IPS-18a (cell line): ENCODE results near the gene FAM124A.
A peak's percentile ranks its signal among the peaks of the same experiment; 100 is the strongest.

Experiments
- H3K27ac ChIP-seq: one replicate; pipeline ENCODE4 v1.5.1; 2013; ENCODE audit warnings: low read length
- H3K27me3 ChIP-seq: one replicate; pipeline ENCODE4 v1.6.1; 2013; ENCODE audit warnings: mild to moderate bottlenecking, low read length; ENCODE audit not compliant: control insufficient read depth, insufficient read depth
- H3K36me3 ChIP-seq: one replicate; pipeline ENCODE4 v1.6.1; 2013; ENCODE audit warnings: low read depth, low read length; ENCODE audit not compliant: control insufficient read depth
- H3K4me1 ChIP-seq: one replicate; pipeline ENCODE4 v1.6.1; 2013; ENCODE audit warnings: low read depth, low read length; ENCODE audit not compliant: control insufficient read depth
- H3K4me3 ChIP-seq: one replicate; pipeline ENCODE4 v1.5.1; 2013; ENCODE audit warnings: low read length
- H3K9ac ChIP-seq: one replicate; pipeline ENCODE4 v1.6.1; 2013; ENCODE audit warnings: mild to moderate bottlenecking, low read length, moderate library complexity
- H3K9me3 ChIP-seq: one replicate; pipeline ENCODE4 v1.6.1; 2013; ENCODE audit warnings: low read depth, low read length; ENCODE audit not compliant: control insufficient read depth

FAM124A gene

DNA sequence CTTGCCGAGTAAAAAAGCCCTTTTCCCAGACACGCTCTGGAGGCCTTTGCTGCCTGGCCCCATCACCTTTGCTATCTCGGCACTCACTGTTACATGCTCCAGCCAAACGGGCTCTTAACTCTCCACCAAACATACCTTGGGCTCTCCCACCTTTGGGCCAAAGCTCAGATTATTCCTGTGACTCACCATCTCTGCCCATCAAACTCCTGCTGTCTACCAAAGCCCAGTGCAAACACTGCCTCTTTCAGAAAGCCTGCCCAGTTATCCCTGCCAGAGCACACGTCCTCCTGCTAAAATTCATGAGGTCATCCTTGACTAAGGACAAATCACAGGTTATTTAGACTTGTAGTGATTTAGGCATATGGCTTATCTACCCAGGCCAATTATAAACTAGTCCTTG lies 69.1 kb downstream of the FAM124A start:
- H3K9me3 ChIP-seq = no peaks in the 10 kb centered on the region

DNA sequence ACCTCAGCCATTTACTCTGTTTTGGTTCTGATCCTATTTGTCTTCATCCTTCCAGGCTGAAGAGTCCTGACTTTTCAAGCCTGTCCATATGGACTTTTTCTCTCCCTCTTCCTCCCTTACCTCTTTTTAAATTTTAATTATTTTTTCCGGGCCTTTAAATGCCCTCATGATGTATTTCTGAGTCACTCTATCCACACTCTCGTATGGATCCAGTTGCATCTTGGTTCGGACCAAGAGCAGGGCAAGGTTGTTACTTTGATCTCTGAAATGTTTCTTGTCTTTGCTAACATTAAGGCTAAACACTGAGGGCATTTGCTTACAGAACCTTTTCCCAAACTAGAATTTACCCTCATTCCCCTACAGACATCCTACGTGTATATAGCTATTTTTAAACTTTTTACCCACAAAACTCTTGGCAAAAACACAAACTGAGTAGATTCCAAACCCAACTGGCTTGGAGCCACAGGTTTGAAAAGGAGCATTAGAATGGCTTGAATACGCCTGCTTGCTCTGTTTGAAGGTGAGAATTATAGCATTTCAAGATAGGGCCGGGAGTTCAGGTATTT lies 69.9 kb downstream of the FAM124A start:
- H3K4me1 ChIP-seq = peaks cover 16% of the 10 kb centered on the region
- H3K9ac ChIP-seq = no peak overlapping the region
- no peaks in the 10 kb centered on the region for H3K36me3 ChIP-seq
- no peaks in the 10 kb centered on the region for H3K27me3 ChIP-seq
- H3K9me3 ChIP-seq = no peaks in the 10 kb centered on the region
- no peak overlapping the region for H3K27ac ChIP-seq
- H3K4me3 ChIP-seq = no peak overlapping the region

More for the DNA sequence above, 69.1 kb downstream of the FAM124A start:
- Histone ChIP-seq H3K4me3 (no peak overlapping the region), H3K27me3 (no peaks in the 10 kb centered on the region), H3K4me1 (peaks cover 12% of the 10 kb centered on the region), H3K27ac (no peak overlapping the region), H3K36me3 (no peaks in the 10 kb centered on the region), H3K9ac (no peak overlapping the region)

DNA sequence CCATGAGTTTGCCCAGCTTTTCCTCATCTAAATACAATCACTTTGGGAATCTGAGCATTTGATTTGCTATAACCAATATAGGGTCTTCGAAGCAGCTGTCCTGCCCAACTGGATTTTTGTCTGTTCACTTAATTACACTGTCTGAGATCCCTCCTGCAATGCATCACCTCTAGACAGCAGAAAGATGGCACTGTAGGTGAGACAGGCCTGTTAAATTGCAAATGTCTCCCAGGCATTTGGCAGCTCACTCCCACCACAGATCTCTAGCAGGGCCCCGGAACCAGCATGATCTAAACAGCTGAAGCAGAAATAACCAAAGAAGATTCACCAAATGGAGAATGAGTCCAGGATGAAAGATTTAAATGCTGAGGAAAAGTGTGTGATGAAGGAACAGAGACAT lies 75.4 kb downstream of the FAM124A start:
- Histone ChIP-seq H3K9ac (no peak overlapping the region), H3K4me1 (peaks cover 16% of the 10 kb centered on the region), H3K27ac (no peak overlapping the region), H3K27me3 (no peaks in the 10 kb centered on the region), H3K4me3 (no peak overlapping the region), H3K9me3 (no peaks in the 10 kb centered on the region), H3K36me3 (no peaks in the 10 kb centered on the region)

DNA sequence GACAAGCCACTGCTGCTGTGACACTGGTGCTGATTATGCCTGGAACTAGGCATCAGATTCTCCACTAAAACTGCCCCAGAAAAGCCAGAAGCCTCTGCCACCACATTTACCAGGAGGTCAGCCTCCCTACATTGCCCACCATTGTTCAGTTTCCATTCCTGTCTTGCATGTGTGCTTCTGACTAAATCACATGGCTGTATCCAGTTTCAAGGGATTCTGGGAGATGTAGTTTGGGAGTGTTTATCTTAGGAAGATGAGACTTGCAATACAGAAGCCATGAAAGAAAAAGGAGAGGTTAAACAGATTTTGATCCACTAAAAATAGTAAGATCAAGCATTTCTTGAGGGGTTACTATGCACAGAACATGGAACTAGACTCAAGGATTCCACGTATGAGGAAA lies 76.6 kb downstream of the FAM124A start:
- no peak overlapping the region for H3K9ac ChIP-seq
- H3K4me3 ChIP-seq = no peak overlapping the region
- no peaks in the 10 kb centered on the region for H3K9me3 ChIP-seq
- no peaks in the 10 kb centered on the region for H3K36me3 ChIP-seq
- H3K4me1 ChIP-seq = peaks cover 28% of the 10 kb centered on the region
- H3K27me3 ChIP-seq = no peaks in the 10 kb centered on the region
- H3K27ac ChIP-seq = no peak overlapping the region

DNA sequence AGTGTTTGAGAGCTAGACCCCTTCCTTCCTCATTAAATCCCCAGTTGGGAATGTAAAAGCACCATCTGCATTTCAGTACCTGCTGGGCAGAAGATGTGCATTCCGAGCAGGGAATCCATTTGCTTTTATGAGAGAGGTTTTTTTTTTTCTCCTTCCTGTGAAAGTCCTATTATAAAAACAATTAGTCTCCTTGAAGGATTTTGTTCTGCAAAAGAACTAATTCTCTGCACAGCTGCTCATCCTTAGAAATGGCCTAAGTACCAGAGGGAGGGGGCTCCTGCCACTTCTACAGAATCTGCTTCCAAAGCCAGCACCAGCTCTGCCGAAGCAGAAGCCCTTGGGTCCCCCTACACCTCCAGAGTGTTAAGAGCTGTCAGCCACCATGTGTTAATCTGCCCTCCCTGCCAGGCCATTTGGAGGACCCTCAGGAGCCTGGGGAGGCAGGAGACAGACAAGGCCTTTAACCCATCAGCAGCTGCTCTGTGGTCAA lies 80.9 kb downstream of the FAM124A start:
- H3K9ac ChIP-seq = no peak overlapping the region
- H3K27ac ChIP-seq = peak overlapping the region; percentile 76
- H3K36me3 ChIP-seq = no peaks in the 10 kb centered on the region
- no peaks in the 10 kb centered on the region for H3K9me3 ChIP-seq
- H3K4me3 ChIP-seq = peak overlapping the region; percentile 28
- no peaks in the 10 kb centered on the region for H3K27me3 ChIP-seq
- peaks cover 36% of the 10 kb centered on the region for H3K4me1 ChIP-seq

DNA sequence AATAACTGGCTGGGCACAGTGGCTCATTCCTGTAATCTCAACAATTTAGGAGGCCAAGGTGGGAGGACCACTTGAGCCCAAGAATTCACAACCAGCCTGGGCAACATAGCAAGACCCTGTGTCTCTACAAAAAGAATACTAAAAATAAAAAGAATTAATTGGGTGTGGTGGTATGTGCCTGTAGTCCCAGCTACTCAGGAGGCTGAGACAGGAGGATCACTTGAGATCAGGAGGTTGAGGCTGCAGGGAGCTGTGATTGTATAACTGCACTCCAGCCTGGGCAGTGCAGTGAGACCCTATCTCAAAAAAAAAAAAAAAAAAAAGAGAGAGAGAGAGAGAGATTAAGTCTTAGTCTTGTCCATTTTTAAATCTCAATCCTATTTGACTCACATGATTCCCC lies 81.7 kb downstream of the FAM124A start:
- H3K27ac ChIP-seq = peak overlapping the region; percentile 76
- no peaks in the 10 kb centered on the region for H3K27me3 ChIP-seq
- H3K4me1 ChIP-seq = peaks cover 40% of the 10 kb centered on the region
- H3K9ac ChIP-seq = no peak overlapping the region
- no peak overlapping the region for H3K4me3 ChIP-seq
- no peaks in the 10 kb centered on the region for H3K9me3 ChIP-seq
- H3K36me3 ChIP-seq = no peaks in the 10 kb centered on the region

DNA sequence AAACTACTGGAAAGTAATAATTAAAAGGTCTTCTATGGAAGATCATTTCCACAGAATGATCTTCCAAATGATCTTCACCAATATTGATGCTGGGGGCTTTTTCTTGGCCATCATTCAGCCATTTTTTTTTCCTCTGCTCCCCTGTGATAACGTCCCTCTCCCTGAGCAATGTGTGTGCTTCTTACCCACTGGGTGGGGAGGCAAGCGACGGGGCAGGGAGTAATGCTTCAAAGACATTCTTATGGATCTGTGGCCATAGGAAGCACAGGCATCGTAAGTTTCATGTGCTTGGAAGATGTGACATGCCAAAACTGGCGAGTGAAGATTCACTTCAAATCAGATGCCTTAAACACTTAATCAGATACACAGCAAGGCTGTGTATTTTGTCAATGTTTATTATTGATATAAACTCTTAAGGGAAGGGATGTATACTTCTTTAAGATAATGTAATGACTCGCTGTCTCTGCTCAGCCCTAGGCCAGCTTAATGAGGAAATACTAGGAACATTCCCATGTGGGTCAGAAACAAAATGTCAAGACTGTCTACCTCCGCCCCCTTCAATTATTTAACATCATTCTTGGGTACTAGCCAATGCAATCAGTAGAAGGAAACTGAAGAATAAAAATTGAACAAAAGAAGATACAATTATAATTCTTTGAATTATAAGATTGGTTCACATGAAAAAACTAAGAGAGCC lies 83.2 kb downstream of the FAM124A start:
- Histone ChIP-seq H3K36me3 (no peaks in the 10 kb centered on the region), H3K4me3 (no peak overlapping the region), H3K27ac (peak overlapping the region; percentile 76), H3K9ac (peak overlapping the region; percentile 3), H3K9me3 (no peaks in the 10 kb centered on the region), H3K27me3 (no peaks in the 10 kb centered on the region), H3K4me1 (peaks cover 45% of the 10 kb centered on the region)

DNA sequence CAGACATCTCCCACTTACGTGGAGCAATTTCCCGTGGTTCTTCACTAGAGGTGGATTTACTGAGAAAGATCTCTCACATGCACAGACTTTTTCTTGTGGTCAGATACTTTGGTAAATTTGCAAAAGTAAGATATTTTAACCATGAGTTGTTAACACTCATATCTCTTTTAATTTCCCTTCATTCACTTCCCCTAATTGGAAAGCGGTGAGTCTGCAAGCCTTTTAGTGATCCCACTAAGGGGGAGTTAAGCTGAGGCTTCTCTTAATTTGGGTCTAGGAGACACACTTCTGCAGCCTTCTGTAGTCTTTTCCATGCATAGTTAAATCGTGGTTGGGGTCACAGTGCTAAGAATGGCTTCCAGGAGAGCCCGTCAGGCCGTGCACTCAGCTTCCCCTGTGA lies 86.6 kb downstream of the FAM124A start:
- H3K4me1 ChIP-seq = peaks cover 28% of the 10 kb centered on the region
- no peak overlapping the region for H3K27ac ChIP-seq
- H3K36me3 ChIP-seq = no peaks in the 10 kb centered on the region
- H3K9me3 ChIP-seq = no peaks in the 10 kb centered on the region
- H3K4me3 ChIP-seq = no peak overlapping the region
- H3K9ac ChIP-seq = no peak overlapping the region
- H3K27me3 ChIP-seq = no peaks in the 10 kb centered on the region

DNA sequence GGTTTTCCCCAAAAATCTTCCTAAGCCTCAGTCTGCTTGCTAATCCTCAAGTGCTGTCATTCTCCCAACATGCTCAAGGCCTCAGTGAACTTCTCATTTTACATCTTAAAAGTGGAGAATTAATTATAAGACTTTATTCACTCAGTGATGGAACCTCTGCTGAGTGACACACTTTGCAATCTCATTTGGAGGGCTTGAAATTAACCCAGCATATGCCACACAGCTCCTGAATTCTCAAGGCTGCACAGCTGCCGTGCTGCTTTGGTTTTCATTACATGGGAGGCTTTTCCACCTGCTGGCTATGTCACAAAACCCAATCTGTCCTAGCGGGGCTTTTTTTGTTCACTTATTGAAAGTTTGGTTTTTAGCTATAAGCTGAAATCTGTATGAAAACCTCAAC lies 89.0 kb downstream of the FAM124A start:
- Histone ChIP-seq H3K36me3 (no peaks in the 10 kb centered on the region), H3K27ac (no peak overlapping the region), H3K9me3 (no peaks in the 10 kb centered on the region), H3K27me3 (no peaks in the 10 kb centered on the region), H3K4me1 (peaks cover 20% of the 10 kb centered on the region), H3K4me3 (no peak overlapping the region), H3K9ac (no peak overlapping the region)

DNA sequence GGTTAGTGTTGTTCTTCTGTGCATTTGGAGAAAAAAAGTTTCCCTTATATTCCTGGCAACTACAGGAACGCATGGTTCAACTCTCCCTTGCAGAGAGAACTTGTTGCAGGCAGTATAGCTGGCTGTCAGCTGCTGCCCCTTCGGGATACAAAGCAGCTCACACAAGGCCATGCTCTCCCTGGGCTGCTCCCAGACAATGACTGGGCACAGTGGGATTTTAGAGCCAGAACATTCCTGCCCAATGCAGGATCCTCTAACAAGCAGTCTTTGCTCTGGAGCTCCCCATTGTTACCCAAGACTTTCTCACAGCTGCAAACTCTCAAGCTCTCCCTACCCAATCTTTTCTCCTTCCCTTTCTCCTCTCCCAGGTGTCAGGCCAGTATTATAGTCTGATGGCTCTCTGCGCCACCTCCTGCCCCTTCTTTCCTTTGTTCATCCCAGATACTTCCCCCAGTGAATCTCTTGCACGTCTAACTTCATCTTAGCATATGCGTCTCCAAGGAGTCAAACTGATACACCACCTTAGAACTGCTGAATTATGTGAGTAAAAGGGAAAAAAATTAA lies 89.8 kb downstream of the FAM124A start:
- H3K27me3 ChIP-seq = no peaks in the 10 kb centered on the region
- no peaks in the 10 kb centered on the region for H3K36me3 ChIP-seq
- H3K4me3 ChIP-seq = no peak overlapping the region
- no peak overlapping the region for H3K27ac ChIP-seq
- H3K9ac ChIP-seq = no peak overlapping the region
- H3K4me1 ChIP-seq = peaks cover 20% of the 10 kb centered on the region
- no peaks in the 10 kb centered on the region for H3K9me3 ChIP-seq

DNA sequence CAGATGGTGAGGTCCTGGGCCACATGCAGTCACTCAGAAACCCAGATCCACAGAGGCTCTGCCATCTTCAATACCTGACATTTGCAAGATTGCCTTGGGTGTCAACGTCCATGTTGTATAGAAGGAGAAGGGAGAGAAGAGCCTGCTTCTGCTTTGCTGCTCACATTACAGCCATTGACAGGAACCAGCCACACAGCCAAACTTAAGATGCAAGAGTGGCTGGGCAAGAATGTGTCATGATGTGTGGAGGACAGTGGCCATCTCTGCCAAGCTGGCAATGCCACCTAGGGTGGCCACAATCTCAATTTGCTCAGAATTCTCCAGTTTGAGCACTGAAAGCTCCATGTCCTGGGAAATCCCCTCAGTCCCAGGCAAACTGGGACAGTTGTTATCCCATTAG lies 91.4 kb downstream of the FAM124A start:
- H3K4me3 ChIP-seq = no peak overlapping the region
- H3K9ac ChIP-seq = no peak overlapping the region

DNA sequence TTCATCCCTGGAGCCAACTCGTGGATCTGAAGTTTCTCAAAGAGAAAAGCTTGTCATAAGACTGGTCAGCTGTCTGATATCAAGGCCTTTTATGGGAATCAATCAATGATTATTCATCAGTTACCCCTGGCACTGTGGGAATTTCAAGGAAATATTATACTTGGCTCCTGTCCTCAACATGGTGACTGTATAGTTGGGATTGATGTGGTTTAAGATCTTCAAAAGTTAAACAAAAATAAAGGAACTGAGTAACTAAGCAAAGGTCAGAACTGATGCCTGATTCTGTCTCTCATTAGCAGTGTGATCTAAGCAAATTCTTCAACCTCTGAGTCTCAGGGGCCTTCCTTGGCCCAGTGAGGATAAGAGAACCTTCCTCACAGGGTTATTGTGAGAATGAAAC lies 95.1 kb downstream of the FAM124A start:
- Histone ChIP-seq H3K4me3 (no peak overlapping the region), H3K36me3 (no peaks in the 10 kb centered on the region), H3K9me3 (no peaks in the 10 kb centered on the region), H3K4me1 (peaks cover 11% of the 10 kb centered on the region), H3K27me3 (no peaks in the 10 kb centered on the region), H3K27ac (no peak overlapping the region), H3K9ac (no peak overlapping the region)

More for the DNA sequence above, 91.4 kb downstream of the FAM124A start:
- Histone ChIP-seq H3K36me3 (no peaks in the 10 kb centered on the region), H3K27me3 (no peaks in the 10 kb centered on the region), H3K27ac (no peak overlapping the region), H3K4me1 (peaks cover 18% of the 10 kb centered on the region), H3K9me3 (no peaks in the 10 kb centered on the region)
